Fibroblast of skin of scalp (primary cell): ENCODE results near the gene HOXB4.

Source experiments
- DNase-seq: peaks from one replicate; pipeline ENCODE4 v3.0.0-alpha.2; 2013

The HOXB4 gene

GRCh38 chr17:48571024-48571818, 6.9 kb downstream of the HOXB4 start:
- DNase-seq, result no peak

GRCh38 chr17:48570325-48571023, 7.7 kb downstream of the HOXB4 start:
- DNase-seq, result no peak

- DNase-seq, result no peak
Measured at GRCh38 chr17:48569674-48570324, 8.4 kb downstream of the HOXB4 start.

- no peak for DNase-seq
Measured at GRCh38 chr17:48569240-48569582, 8.9 kb downstream of the HOXB4 start.

- DNase-seq, result no peak
Measured at GRCh38 chr17:48568499-48569239, 9.5 kb downstream of the HOXB4 start.

GRCh38 chr17:48567646-48568354, 10.3 kb downstream of the HOXB4 start:
- DNase-seq, result no peak

GRCh38 chr17:48567209-48567608, 10.9 kb downstream of the HOXB4 start:
- DNase-seq, result no peak

GRCh38 chr17:48566717-48567116, 11.4 kb downstream of the HOXB4 start:
- DNase-seq, result no peak

GRCh38 chr17:48565925-48566710, 12.0 kb downstream of the HOXB4 start:
- DNase-seq, result no peak

- no peak for DNase-seq
Measured at GRCh38 chr17:48565022-48565554, 13.1 kb downstream of the HOXB4 start.

GRCh38 chr17:48564188-48565021, 13.7 kb downstream of the HOXB4 start:
- peak; percentile 53 for DNase-seq

- DNase-seq, result no peak
Measured at GRCh38 chr17:48563867-48564187, 14.3 kb downstream of the HOXB4 start.

GRCh38 chr17:48563385-48563838, 14.7 kb downstream of the HOXB4 start:
- DNase-seq, result no peak

GRCh38 chr17:48562934-48563333, 15.2 kb downstream of the HOXB4 start:
- DNase-seq, result no peak

- DNase-seq, result no peak
Measured at GRCh38 chr17:48561884-48562810, 16.0 kb downstream of the HOXB4 start.

GRCh38 chr17:48559840-48560817, 18.0 kb downstream of the HOXB4 start:
- DNase-seq, result no peak

- DNase-seq, result no peak
Measured at GRCh38 chr17:48559122-48559839, 18.9 kb downstream of the HOXB4 start.
